Ramos (cell line): Measurements from ENCODE around the gene WDR35.

ENCODE experiments used
- in situ Hi-C: fragments of 300-500 bp; cut with MboI; formaldehyde crosslinking; loops from one replicate; pipeline ENCODE4 v1.14.3; 2022; ENCODE audit warnings: low sequenced_read_pairs; ENCODE audit not compliant: unreplicated experiment

WDR35 gene

DNA sequence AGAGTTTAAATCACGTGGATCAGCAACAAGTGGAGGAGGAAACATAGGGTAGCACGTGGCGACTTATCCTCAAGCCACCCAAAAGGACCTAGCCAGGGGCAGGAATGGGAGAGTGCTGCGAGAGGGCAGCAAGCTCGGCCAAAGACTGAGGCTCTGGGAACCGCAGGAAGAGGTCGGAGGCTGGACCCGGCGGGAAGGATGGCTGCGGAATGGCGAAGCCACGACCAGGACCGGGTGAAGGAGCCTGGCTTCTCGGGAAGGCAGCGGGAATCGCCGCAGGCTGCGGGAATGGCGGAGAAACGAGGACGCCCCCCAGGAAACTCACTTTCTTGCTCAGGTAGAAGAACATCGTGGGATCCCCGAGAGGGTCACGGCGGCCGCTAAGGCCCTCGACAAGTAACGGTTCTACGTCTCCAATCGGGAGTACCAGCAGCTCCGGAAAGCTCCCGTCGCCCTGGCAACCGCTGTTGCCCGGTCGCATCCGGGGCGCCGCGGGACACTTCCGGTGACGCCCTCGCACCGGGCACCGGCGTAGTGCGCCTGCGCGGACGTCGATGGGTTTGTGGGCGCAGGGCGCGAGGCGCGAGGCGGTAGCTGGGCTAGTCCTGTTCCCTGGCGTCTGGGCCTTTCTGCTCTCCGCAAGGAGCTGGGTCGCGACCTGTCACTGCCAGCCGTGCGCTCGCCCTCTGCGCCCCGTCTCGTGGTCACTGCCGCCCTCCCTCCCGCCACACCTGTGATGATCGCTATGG, at the start of gene WDR35:
WDR35 (minus strand) TSS at position 439 of the 749 bp plus-strand sequence; CDS start at position 349, 90 bp downstream.
- in situ Hi-C loops, result no loop called here

DNA sequence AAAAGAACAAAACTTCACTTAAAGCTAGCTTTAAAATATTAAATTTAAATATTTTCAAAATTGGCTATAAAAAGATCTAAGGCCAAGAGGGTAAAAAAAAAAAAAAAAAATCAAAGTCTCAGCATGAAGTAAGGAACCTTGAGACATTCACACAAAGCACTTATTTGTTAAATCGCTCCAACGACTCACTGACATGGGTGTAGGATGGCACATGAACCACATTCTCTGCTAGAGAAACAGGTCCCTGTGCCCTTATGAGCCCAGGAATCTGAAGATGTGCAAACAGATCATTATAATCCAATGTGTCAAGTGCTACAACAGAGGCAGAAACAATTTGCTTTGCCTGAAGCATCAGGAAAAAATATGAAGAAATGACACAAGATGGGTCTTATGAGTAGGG, 47.8 kb upstream of the WDR35 start:
- in situ Hi-C loops, result no loop called here

DNA sequence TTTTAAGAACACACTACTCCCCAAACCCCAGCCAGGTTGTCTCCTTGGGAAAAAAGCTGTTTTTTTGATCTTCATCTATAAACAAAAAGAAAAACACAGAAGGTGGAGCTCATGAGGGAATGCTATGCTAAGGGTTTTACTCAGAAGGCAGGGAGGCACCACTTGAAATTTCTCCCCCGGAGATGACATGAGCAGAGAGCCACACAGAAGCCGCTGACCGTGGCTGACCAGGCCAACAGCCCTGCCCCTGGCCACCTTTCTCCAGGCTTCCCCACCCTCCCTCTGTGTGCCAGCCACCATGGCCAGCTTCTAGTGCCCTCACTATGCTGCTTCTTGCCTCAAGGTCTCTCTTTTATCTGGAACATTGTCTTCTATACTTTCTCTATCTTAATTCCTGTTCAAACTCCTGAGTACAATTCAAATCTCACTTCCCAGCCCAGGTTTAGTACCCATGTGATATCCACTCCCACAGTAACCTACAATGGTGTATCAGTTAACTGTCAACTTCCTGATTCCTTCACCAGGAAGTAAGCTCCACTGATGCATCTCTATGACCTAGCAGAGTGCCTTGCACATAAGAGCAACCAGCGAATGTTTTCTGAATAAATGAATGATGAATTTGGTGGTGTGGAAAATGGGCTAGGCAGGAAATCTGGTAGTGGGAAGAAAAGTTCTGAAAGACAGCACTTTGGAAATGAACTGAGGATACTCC, 46.2 kb upstream of the WDR35 start:
- in situ Hi-C loops, result no loop called here

DNA sequence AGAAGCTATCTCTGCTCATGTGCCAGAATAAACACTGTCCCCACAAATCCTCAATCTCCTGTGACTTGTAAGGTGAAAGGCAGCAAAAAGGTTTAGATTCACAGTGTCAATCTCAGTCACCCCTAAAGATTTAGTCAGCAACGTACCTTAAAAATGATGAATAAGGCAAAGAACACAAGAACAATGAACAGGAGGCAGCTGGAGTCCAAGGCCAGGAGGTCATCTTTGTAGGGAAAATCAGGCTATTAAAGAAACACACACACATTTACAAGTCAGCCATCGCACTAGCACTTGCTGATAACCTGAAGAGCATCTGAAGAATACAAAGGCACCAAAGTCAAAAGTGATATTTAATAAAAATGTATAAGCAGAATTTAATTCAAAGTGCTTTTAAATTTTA, 44.9 kb upstream of the WDR35 start:
- in situ Hi-C loops, result no loop called here

DNA sequence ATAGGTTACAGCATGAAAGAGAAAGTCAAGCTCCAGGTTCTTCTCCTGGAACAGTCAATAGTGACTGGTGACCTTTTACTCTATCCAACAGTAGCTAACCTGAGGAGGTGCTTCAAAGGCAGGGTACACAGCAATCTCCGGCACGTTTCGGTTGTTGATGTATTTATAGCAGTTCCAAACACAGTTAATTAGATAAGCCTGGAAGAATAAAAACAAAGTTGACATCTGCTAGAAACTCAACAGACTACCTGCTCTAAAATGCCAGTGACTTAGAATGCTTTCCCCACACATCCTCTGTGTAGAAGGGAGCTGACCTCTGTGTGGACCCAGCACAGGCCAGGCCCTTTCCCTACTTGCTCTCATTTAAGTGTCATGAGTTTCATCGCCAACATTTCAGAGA, 44.3 kb upstream of the WDR35 start:
- in situ Hi-C loops, result no loop called here

DNA sequence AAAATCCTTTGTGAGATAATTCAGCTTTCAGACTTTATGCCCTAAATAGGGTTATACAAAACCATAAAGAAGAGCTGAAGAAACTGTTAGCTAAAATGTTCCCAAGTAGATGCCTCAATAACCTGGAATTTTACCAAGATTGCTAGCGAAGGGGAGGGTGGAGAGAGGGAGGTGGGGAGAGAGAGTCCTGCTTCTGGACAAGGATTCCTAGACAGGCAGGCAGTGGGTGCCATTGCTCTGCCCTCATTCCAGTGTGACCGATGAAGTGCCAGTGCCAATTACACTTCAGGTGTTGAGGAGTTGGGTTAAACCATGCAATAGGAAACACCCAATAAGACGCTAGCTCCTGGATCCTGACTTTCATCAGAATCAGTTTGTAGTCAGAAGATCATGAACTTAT, 43.4 kb upstream of the WDR35 start:
- in situ Hi-C loops, result no loop called here

DNA sequence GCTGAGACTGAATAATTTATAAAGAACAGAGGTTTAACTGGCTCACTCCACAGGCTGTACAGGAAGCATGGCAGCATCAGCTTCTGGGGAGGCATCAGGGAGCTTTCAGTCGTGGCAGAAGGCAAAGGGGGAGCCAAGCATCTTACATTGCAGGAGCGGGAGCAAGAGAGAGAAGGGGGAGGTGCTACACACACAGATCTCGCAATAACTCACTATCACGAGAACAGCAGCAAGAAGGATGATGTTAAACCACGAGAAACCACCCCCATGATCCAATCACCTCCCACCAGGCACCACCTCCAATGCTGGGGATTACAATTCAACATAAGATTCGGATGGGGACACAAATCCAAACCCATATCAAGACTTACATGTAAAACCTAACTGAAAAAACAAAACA, 40.3 kb upstream of the WDR35 start:
- in situ Hi-C loops, result no loop called here

GRCh38 chr2:20027705-20028434, 38.0 kb upstream of the WDR35 start:
- in situ Hi-C loops, result loop anchor here (10.0 kb wide), 1 partner anchor 67 kb away; no protein-coding TSS in a partner anchor

DNA sequence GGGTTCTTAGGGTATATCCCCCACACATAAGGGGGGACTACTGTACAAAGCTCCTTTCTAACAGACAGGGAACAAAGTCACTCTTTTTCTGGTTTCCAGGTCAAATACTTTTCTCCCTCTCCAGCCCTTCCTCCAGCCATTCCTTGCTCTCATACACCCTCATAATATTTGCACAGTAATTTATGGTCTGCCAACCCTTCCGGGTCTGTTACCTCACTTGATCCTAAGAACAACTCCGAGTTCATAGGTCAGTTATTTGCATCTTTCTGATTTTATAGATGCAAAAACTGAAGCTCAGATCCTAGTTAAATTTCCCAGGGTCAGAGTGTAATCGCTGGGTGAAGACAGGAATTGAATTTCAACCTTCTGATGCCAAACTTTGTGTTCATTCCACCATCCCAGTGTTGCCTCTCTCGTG, 37.4 kb upstream of the WDR35 start:
- in situ Hi-C loops, result loop anchor here (10.0 kb wide), 1 partner anchor 68 kb away; no protein-coding TSS in a partner anchor

DNA sequence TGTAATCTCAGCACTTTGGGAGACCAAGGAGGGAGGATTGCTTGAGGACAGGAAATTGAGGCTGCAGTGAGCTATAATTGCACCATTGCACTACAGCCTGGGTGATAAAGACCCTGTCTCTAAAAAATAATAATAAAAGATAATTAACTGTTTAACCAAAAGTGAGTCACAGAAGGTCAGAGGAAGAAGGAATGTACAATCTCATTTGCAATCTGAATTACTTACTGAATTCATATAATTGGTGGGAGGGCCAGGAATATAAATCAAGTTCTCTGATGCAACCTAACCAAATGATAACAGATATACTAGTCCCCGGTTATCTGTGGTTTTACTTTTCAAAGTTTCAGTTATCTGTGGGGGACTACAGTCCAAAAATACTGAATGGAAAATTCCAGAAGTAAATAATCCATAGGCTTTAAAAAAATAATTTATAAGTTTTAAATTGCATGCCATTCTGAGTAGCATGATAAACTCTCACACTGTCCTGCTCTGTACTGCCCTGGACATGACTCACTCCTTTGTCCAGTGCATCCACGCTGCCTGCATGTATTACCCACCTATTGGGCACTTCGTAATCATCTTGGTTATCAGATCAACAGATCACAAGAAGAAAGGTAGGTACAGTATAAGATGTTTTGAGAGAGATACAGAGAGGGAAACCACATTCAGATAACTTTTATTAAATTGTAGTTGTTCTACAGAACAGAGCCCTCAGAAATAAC, 35.3 kb upstream of the WDR35 start:
- in situ Hi-C loops, result loop anchor here (10.0 kb wide), 1 partner anchor 70 kb away; no protein-coding TSS in a partner anchor

GRCh38 chr2:20023688-20024087, 33.8 kb upstream of the WDR35 start:
- in situ Hi-C loops, result loop anchor here (10.0 kb wide), 1 partner anchor 71 kb away; no protein-coding TSS in a partner anchor

- in situ Hi-C loops, result loop anchor here (10.0 kb wide), 1 partner anchor 73 kb away; no protein-coding TSS in a partner anchor
Observed at GRCh38 chr2:20021405-20022009, 31.6 kb upstream of the WDR35 start.

DNA sequence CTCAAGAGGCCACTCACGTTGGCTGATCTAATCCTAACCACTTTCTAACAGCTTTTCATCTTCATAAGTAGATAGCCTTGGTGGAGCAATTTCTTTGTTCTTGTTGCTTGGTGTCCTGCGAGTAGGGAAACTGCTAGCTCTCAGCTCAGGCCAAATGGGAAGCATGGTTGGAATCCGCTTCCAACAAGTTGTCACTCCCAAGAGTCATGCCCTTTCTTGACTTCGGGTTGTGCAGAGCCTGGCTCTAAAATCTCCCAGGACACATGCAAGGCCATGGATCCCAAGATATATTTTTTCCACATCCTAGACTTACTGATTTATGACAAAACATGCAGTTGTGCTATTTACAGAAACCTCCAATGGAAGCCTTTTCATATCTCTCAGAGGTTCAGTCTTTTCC, 29.8 kb upstream of the WDR35 start:
- in situ Hi-C loops, result loop anchor here (10.0 kb wide), 1 partner anchor 75 kb away; no protein-coding TSS in a partner anchor

- in situ Hi-C loops, result no loop called here
Observed at GRCh38 chr2:20018601-20019152, 28.8 kb upstream of the WDR35 start.

DNA sequence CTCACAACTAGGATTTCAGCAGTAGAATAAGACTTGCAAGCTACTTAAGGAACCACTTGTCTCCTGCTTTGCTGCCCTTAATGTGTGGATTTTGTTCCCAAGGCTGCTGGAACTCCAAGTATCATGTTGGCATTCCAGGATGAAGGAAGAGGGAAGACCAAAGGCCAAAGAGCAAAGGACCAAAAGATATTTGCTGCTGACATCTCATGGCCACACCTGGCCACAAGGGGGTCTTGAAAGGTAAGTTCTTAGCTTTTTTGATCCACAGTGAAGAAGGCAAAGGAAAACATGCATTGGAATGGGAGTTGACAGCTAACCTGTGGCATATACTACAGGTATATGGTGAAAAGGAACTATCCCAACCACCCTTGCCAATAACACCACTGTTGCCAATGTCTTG, 26.4 kb upstream of the WDR35 start:
- in situ Hi-C loops, result no loop called here

DNA sequence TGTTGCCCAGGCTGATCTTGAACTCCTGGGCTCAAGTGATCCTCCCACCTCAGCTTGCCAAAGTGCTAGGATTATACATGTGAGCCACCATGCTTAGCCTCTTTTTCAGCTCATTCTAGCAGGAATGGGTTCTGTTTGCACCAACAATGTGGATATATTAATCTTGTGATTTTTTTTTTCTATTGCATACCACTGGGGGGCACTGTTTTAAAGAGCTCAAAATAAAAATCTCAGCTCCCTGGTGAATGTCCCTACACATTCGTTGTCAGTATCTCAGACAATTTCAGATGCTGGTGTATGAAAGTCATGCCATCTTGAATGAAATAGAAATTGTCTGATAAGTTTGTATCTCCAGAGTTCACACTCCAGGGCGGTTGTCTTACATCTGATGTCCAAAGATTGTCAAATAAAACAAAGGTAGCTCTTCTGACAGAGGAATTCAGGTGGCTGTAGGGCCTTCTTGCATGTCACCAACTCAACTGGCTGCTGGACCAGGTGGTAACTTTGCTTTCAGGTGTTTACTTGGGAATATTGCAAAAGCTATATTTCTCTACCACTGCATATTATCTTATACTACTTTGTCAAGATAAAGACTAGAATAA, 25.7 kb upstream of the WDR35 start:
- in situ Hi-C loops, result no loop called here

DNA sequence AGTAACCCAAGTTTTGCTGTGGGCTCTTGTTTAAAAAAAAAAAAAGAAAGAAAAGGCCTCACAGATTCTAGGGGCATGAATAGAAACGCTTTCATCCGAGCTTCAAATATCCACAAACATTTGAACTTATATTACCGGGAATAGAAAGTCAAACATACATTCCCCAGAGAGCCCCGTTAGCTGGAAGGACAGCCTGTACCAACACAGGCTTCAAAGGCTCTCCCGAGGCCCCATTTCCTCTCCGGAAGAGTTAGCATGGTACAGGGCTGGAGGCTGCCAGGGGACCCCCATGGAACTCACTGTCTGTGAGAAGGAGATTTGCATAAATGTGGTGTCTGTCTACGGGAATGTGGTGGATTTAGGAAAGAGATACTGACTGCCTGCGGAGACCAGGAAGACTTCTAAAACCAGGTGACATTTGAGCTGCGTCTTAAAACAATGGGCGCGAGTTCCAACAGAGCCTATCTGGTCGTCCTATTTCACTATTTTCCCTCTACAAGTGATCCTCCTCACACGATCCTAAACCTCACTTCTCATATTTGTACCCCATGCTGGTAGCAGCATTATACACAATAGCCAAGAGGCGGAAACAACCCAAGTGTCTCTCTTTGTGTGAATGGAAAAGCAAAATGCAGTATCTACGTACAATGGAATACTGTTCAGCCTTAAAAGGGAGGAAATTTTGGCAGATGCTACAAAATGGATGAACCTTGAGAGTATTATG, 23.4 kb upstream of the WDR35 start:
- in situ Hi-C loops, result no loop called here
